GM23338 (cell line): ENCODE measurements around the gene FRY. TPM values are rescaled to one million over a fixed set of nuclear protein-coding genes. Genes with fewer than 3 reads are reported as not detected.

Experiments
- ATAC-seq: fragments of 200-7000 bp; cut with Tn5 transposase; 3 replicates; pipeline ENCODE4 v1.9.1; 2020
- DNase-seq: peaks from one replicate; pipeline ENCODE4 v3.0.0-alpha.2; 2015; ENCODE audit warnings: low spot score
- H2AFZ ChIP-seq: fragments of 200-600 bp; sonication (generic); 2 replicates; pipeline ENCODE4 v1.8.0; 2016; ENCODE audit warnings: antibody characterized with exemption, mild to moderate bottlenecking, moderate library complexity
- H3F3A ChIP-seq: fragments of 200-600 bp; sonication (generic); replicated peaks from 2 replicates; pipeline ENCODE4 v1.8.0; 2017; ENCODE audit warnings: antibody characterized with exemption, mixed run types, low read depth
- H3K27ac ChIP-seq: fragments of 200-600 bp; sonication (generic); 2 replicates; pipeline ENCODE4 v1.6.1; 2016; ENCODE audit warnings: low read depth
- H3K27me3 ChIP-seq: fragments of 200-600 bp; sonication (generic); 2 replicates; pipeline ENCODE4 v1.8.0; 2016; ENCODE audit warnings: mild to moderate bottlenecking, mixed run types, moderate library complexity; ENCODE audit not compliant: insufficient read depth
- H3K36me3 ChIP-seq: fragments of 200-600 bp; sonication (generic); 2 replicates; pipeline ENCODE4 v1.8.0; 2016; ENCODE audit warnings: mild to moderate bottlenecking; ENCODE audit not compliant: insufficient read depth
- H3K4me1 ChIP-seq: fragments of 200-600 bp; sonication (generic); 2 replicates; pipeline ENCODE4 v1.8.0; 2016; ENCODE audit warnings: mild to moderate bottlenecking, moderate library complexity; ENCODE audit not compliant: insufficient read depth
- H3K4me2 ChIP-seq: fragments of 200-600 bp; sonication (generic); 2 replicates; pipeline ENCODE4 v1.7.1; 2017; ENCODE audit warnings: mixed run types
- H3K4me3 ChIP-seq: fragments of 200-600 bp; sonication (generic); 2 replicates; pipeline ENCODE4 v1.6.1; 2016; ENCODE audit warnings: mixed run types
- H3K79me2 ChIP-seq: fragments of 200-600 bp; sonication (generic); replicated peaks from 2 replicates; pipeline ENCODE4 v1.8.0; 2017; ENCODE audit warnings: mild to moderate bottlenecking; ENCODE audit not compliant: insufficient read depth
- H3K9me2 ChIP-seq: fragments of 200-600 bp; sonication (generic); 2 replicates; pipeline ENCODE4 v1.8.0; 2017; ENCODE audit not compliant: insufficient read depth
- H4K20me1 ChIP-seq: fragments of 200-600 bp; sonication (generic); replicated peaks from 2 replicates; pipeline ENCODE4 v1.8.0; 2017; ENCODE audit warnings: mild to moderate bottlenecking; ENCODE audit not compliant: insufficient read depth
- H3K27ac Mint-ChIP-seq: 2 replicates; pipeline ENCODE4 v1.8.0; 2020; ENCODE audit warnings: inconsistent platforms, mild to moderate bottlenecking, moderate library complexity, mixed read lengths
- H3K27me3 Mint-ChIP-seq: 3 replicates; pipeline ENCODE4 v1.8.0; 2022; ENCODE audit warnings: low read depth, mild to moderate bottlenecking, moderate library complexity, mixed read lengths, inconsistent platforms; ENCODE audit not compliant: insufficient read depth, poor library complexity
- H3K36me3 Mint-ChIP-seq: 3 replicates; pipeline ENCODE4 v1.8.0; 2021; ENCODE audit warnings: low read depth, mild to moderate bottlenecking, inconsistent platforms, moderate library complexity, mixed read lengths
- H3K4me1 Mint-ChIP-seq: 3 replicates; pipeline ENCODE4 v1.8.0; 2020; ENCODE audit warnings: mild to moderate bottlenecking, inconsistent platforms, mixed read lengths
- H3K4me3 Mint-ChIP-seq: 3 replicates; pipeline ENCODE4 v1.8.0; 2021; ENCODE audit warnings: moderate library complexity, mild to moderate bottlenecking, inconsistent platforms, mixed read lengths
- H3K9me3 Mint-ChIP-seq: 3 replicates; pipeline ENCODE4 v1.8.0; 2020; ENCODE audit warnings: moderate library complexity, mild to moderate bottlenecking, inconsistent platforms, mixed read lengths
- CREB1 ChIP-seq: fragments of 250-450 bp; sonication (Bioruptor Pico); IDR thresholded peaks from 2 replicates; pipeline ENCODE4 v1.5.0; 2020; ENCODE audit warnings: low read depth, mild to moderate bottlenecking, moderate library complexity
- EZH2 ChIP-seq: fragments of 200-600 bp; sonication (generic); IDR thresholded peaks from one replicate; pipeline ENCODE4 v1.8.0; 2017; ENCODE audit warnings: antibody characterized with exemption, mild to moderate bottlenecking, low read depth; ENCODE audit not compliant: unreplicated experiment
- NANOG ChIP-seq: IDR thresholded peaks from 2 replicates; pipeline ENCODE4 v1.6.1; 2016; ENCODE audit warnings: antibody characterized with exemption, borderline replicate concordance
- STAT1 ChIP-seq: IDR thresholded peaks from one replicate; pipeline ENCODE4 v1.6.1; 2016; ENCODE audit warnings: antibody characterized with exemption; ENCODE audit not compliant: unreplicated experiment
- ZNF114 ChIP-seq: fragments of 250-450 bp; sonication (Bioruptor Pico); IDR thresholded peaks from 2 replicates; pipeline ENCODE4 v1.5.0; 2020; ENCODE audit warnings: mild to moderate bottlenecking, moderate library complexity
- ZNF331 ChIP-seq: fragments of 250-450 bp; sonication (Bioruptor Pico); IDR thresholded peaks from 2 replicates; pipeline ENCODE4 v1.5.0; 2020; ENCODE audit warnings: low read depth, mild to moderate bottlenecking, moderate library complexity
- polyA plus RNA-seq: library from polyadenylated mRNA; unstranded; fragments of >200 nt; fragmentation: Nextera tagmentation; extraction: Ambion mirVana; gene quantifications from 2 replicates; pipeline ENCODE4 v1.2.1, GENCODE V29; 2016
- total RNA-seq: library from RNA; depleted of rRNA; stranded (reverse); fragments of >200 nt; shearing (Covaris generic); gene quantifications from 2 replicates; pipeline ENCODE4 v1.2.3, GENCODE V29; 2014
- TF ChIP-seq, protein P1 (sequence below), 2 experiments: fragments of 200-600 bp in 1 of 2; sonication (generic) in 1 of 2; conservative IDR thresholded peaks; 2 replicates each; pipeline versions ENCODE4 v1.5.1 to v1.6.1; 2016 to 2017; ENCODE audit warnings: antibody characterized with exemption in 2 of 2, low read depth in 2 of 2, mild to moderate bottlenecking in 2 of 2, moderate library complexity in 1 of 2
- TF ChIP-seq, protein P2 (sequence below): fragments of 250-450 bp; sonication (Bioruptor Pico); IDR thresholded peaks from 2 replicates; pipeline ENCODE4 v1.5.0; 2020; ENCODE audit warnings: mild to moderate bottlenecking, moderate library complexity
- TF ChIP-seq, protein P3 (sequence below): IDR thresholded peaks from 2 replicates; pipeline ENCODE4 v1.6.1; 2016; ENCODE audit warnings: antibody characterized with exemption

Gene FRY
- total and polyA plus RNA-seq, 2 experiments from 2014 or later: 2.4 to 10.1 TPM

DNA sequence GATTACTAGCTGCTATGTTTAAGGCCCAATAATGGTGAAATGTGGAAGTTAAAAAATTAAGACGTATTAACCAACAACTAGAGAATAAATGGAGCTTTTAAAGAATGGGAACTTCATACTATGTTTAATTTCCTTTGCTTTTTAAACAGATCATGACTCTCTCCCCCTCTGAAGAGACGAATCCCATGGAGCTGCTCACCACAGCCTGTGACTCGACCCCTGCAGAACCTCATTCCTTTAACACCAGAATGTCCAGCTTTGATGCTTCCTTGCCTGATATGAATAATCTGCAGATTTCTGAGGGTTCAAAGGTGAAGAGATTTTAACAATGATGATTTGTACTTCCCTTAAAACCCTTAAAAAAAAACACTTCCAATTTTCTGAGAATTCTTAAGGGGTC, 230.6 kb downstream of the FRY start:
- Histone ChIP-seq H3K27me3 (no peaks in the 10 kb centered on the region), H3K36me3 (no peaks in the 10 kb centered on the region), H3K27ac (no peak overlapping the region), H3K4me3 (no peak overlapping the region), H3F3A (no peaks in the 10 kb centered on the region), H3K79me2 (no peaks in the 10 kb centered on the region), H3K4me1 (no peaks in the 10 kb centered on the region), H3K4me2 (no peak overlapping the region), H4K20me1 (no peaks in the 10 kb centered on the region), H3K9me2 (no peaks in the 10 kb centered on the region), H2AFZ (no peak overlapping the region)
- Mint-ChIP-seq H3K4me1 (no peaks in the 10 kb centered on the region), H3K27ac (no peak overlapping the region), H3K9me3 (no peaks in the 10 kb centered on the region), H3K27me3 (no peaks in the 10 kb centered on the region), H3K4me3 (no peak overlapping the region), H3K36me3 (no peaks in the 10 kb centered on the region)
- DNase-seq (no peak), ATAC-seq (no peak)
- no peak for TF ChIP-seq ZNF331
- no peak for TF ChIP-seq NANOG

DNA sequence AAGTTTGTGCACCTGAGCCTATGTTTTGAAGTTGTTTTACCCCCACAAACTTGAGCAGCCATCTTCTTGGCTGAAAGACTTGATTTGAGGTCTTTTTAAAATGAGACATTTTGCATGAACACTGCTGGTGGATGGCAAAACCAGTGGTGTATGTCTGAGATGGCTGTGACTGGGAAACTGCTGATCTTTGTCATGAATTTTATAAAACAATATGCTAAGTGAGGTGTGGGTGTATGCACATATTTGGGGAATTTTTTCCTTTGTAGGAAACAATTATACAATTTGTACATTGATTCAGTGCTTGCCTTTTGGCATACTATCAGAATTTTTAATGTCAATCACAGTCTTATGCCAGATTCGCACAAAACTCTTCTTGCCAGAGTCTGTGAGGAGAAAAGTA, 231.0 kb downstream of the FRY start:
- no peaks in the 10 kb centered on the region for H3F3A ChIP-seq
- Mint-ChIP-seq H3K27me3 (no peaks in the 10 kb centered on the region), H3K4me1 (0 out of 3 replicates have a peak, but pooled peaks cover under 1% of the 10 kb centered on the region), H3K27ac (no peak overlapping the region), H3K4me3 (no peak overlapping the region), H3K9me3 (no peaks in the 10 kb centered on the region), H3K36me3 (no peaks in the 10 kb centered on the region)
- ATAC-seq: no peak
- H3K36me3 ChIP-seq: no peaks in the 10 kb centered on the region
- no peaks in the 10 kb centered on the region for H3K9me2 ChIP-seq
- no peaks in the 10 kb centered on the region for H3K4me1 ChIP-seq
- H2AFZ ChIP-seq: no peak overlapping the region
- H3K27ac ChIP-seq: no peak overlapping the region
- TF ChIP-seq STAT1 (no peak), EZH2 (no peak)
- no peaks in the 10 kb centered on the region for H4K20me1 ChIP-seq
- H3K79me2 ChIP-seq: no peaks in the 10 kb centered on the region
- no peak for DNase-seq
- no peak overlapping the region for H3K4me2 ChIP-seq
- no peak overlapping the region for H3K4me3 ChIP-seq
- no peaks in the 10 kb centered on the region for H3K27me3 ChIP-seq

DNA sequence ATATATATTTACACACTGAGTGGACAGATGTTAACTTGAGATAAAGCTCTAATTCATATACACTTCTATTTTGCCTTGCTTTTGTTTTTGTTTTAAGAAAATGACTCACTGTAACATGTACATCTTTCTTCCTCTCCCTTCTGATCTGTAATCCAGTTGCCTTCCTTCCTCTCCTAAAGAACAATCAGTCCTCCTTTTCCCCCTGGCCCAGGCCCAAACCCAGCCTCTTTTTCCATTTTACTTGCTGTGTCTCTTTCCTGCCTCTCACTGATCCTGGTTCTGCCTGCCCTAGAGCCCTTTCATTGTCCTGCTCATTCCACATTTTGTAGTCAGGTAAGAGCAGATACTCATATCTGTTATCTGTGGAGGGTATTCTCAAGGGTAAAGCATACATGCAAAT, 232.8 kb downstream of the FRY start:
- ATAC-seq (no peak), DNase-seq (no peak)
- Histone ChIP-seq H3K4me1 (no peaks in the 10 kb centered on the region), H3K4me3 (no peak overlapping the region), H3K79me2 (no peaks in the 10 kb centered on the region), H3K27ac (no peak overlapping the region), H3K36me3 (no peaks in the 10 kb centered on the region), H4K20me1 (no peaks in the 10 kb centered on the region), H2AFZ (no peak overlapping the region), H3K9me2 (no peaks in the 10 kb centered on the region), H3K4me2 (no peak overlapping the region), H3K27me3 (no peaks in the 10 kb centered on the region), H3F3A (no peaks in the 10 kb centered on the region)
- no peaks in the 10 kb centered on the region for H3K9me3 Mint-ChIP-seq
- no peaks in the 10 kb centered on the region for H3K36me3 Mint-ChIP-seq
- 0 out of 3 replicates have a peak, but pooled peaks cover 2% of the 10 kb centered on the region for H3K4me1 Mint-ChIP-seq
- no peak overlapping the region for H3K4me3 Mint-ChIP-seq
- H3K27ac Mint-ChIP-seq: no peak overlapping the region
- H3K27me3 Mint-ChIP-seq: no peaks in the 10 kb centered on the region
- TF ChIP-seq EZH2: no peak
- TF ChIP-seq, protein P1, sequence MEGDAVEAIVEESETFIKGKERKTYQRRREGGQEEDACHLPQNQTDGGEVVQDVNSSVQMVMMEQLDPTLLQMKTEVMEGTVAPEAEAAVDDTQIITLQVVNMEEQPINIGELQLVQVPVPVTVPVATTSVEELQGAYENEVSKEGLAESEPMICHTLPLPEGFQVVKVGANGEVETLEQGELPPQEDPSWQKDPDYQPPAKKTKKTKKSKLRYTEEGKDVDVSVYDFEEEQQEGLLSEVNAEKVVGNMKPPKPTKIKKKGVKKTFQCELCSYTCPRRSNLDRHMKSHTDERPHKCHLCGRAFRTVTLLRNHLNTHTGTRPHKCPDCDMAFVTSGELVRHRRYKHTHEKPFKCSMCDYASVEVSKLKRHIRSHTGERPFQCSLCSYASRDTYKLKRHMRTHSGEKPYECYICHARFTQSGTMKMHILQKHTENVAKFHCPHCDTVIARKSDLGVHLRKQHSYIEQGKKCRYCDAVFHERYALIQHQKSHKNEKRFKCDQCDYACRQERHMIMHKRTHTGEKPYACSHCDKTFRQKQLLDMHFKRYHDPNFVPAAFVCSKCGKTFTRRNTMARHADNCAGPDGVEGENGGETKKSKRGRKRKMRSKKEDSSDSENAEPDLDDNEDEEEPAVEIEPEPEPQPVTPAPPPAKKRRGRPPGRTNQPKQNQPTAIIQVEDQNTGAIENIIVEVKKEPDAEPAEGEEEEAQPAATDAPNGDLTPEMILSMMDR (conservative IDR thresholded peaks at IDR 0.05; ENCODE audit: low read depth in 2 of 2): no peak
- no peak for TF ChIP-seq CREB1
- TF ChIP-seq, protein P2, sequence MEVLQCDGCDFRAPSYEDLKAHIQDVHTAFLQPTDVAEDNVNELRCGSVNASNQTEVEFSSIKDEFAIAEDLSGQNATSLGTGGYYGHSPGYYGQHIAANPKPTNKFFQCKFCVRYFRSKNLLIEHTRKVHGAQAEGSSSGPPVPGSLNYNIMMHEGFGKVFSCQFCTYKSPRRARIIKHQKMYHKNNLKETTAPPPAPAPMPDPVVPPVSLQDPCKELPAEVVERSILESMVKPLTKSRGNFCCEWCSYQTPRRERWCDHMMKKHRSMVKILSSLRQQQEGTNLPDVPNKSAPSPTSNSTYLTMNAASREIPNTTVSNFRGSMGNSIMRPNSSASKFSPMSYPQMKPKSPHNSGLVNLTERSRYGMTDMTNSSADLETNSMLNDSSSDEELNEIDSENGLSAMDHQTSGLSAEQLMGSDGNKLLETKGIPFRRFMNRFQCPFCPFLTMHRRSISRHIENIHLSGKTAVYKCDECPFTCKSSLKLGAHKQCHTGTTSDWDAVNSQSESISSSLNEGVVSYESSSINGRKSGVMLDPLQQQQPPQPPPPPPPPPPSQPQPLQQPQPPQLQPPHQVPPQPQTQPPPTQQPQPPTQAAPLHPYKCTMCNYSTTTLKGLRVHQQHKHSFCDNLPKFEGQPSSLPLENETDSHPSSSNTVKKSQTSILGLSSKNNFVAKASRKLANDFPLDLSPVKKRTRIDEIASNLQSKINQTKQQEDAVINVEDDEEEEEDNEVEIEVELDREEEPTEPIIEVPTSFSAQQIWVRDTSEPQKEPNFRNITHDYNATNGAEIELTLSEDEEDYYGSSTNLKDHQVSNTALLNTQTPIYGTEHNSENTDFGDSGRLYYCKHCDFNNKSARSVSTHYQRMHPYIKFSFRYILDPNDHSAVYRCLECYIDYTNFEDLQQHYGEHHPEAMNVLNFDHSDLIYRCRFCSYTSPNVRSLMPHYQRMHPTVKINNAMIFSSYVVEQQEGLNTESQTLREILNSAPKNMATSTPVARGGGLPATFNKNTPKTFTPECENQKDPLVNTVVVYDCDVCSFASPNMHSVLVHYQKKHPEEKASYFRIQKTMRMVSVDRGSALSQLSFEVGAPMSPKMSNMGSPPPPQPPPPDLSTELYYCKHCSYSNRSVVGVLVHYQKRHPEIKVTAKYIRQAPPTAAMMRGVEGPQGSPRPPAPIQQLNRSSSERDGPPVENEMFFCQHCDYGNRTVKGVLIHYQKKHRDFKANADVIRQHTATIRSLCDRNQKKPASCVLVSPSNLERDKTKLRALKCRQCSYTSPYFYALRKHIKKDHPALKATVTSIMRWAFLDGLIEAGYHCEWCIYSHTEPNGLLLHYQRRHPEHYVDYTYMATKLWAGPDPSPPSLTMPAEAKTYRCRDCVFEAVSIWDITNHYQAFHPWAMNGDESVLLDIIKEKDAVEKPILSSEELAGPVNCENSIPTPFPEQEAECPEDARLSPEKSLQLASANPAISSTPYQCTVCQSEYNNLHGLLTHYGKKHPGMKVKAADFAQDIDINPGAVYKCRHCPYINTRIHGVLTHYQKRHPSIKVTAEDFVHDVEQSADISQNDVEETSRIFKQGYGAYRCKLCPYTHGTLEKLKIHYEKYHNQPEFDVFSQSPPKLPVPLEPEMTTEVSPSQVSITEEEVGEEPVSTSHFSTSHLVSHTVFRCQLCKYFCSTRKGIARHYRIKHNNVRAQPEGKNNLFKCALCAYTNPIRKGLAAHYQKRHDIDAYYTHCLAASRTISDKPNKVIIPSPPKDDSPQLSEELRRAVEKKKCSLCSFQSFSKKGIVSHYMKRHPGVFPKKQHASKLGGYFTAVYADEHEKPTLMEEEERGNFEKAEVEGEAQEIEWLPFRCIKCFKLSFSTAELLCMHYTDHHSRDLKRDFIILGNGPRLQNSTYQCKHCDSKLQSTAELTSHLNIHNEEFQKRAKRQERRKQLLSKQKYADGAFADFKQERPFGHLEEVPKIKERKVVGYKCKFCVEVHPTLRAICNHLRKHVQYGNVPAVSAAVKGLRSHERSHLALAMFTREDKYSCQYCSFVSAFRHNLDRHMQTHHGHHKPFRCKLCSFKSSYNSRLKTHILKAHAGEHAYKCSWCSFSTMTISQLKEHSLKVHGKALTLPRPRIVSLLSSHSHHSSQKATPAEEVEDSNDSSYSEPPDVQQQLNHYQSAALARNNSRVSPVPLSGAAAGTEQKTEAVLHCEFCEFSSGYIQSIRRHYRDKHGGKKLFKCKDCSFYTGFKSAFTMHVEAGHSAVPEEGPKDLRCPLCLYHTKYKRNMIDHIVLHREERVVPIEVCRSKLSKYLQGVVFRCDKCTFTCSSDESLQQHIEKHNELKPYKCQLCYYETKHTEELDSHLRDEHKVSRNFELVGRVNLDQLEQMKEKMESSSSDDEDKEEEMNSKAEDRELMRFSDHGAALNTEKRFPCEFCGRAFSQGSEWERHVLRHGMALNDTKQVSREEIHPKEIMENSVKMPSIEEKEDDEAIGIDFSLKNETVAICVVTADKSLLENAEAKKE: no peak
- TF ChIP-seq, protein P3, sequence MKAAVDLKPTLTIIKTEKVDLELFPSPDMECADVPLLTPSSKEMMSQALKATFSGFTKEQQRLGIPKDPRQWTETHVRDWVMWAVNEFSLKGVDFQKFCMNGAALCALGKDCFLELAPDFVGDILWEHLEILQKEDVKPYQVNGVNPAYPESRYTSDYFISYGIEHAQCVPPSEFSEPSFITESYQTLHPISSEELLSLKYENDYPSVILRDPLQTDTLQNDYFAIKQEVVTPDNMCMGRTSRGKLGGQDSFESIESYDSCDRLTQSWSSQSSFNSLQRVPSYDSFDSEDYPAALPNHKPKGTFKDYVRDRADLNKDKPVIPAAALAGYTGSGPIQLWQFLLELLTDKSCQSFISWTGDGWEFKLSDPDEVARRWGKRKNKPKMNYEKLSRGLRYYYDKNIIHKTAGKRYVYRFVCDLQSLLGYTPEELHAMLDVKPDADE: no peak
- TF ChIP-seq ZNF114 (CRISPR knock-in tag): no peak
- TF ChIP-seq NANOG: no peak
